ENCODE results near the gene EFCAB12.
"Not testable (repeated sequence)": the region's sequence is repeated elsewhere in the genome, so short reads cannot be mapped to it uniquely, and the experiment has no call there.

EFCAB12 gene

DNA sequence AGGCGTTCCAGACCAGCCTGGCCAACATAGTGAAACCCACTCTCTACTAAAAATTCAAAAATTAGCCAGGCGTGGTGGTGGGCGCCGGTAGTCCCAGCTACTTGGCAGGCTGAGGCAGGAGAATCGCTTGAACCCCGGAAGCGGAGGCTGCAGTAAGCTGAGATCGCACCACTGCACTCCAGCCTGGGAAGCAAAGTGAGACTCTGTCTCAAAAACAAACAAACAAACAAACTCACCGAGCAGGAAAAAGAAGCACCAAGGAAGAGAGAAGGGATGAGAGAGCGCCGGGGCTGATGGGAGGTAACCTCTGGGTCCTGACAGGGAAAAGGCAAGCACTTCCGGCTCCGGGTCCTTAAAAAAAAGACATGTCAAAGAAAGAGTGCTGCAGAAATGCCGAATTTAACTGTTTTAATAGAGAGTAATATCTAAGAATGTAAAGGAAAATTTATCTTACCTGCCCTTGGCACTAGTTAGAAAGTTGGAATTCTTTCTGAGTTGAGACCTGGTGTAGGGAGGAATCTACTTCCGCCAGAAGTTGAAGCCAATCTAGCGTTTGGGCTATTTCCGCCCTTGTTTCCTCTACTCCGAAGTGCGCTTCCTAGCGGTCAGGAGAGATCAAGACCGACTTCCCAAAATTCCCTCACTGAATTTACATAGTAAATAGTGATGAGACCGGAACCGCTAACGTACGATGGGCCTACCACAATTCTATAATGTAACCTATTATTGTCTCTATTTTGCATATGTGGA, 29.1 kb downstream of the EFCAB12 start:
- H3K4me3 ChIP-seq (ENCODE audit: low read depth, low read length) = peak overlapping the region; percentile 88

DNA sequence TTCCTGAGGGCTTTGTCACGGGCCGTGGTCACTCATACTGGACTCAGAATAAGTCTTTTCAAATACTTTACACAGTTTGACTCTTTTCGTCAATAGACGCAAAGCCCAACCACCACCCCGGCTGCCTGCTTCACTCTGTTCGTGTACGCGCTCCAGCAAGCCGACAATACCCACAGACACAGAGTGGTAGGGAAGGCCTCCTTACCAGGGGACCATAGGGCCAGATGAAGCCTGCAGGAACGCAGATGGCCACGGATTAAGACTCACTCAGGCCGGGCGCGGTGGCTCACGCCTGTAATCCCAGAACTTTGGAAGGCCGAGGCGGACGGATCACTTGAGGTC, 29.7 kb downstream of the EFCAB12 start:
- H3K4me3 ChIP-seq (ENCODE audit: low read depth, low read length) = peak overlapping the region; percentile 88

GRCh38 chr3:129393760-129394564, 34.5 kb downstream of the EFCAB12 start:
- not testable (repeated sequence) for H3K4me3 ChIP-seq (ENCODE audit: low read depth, low read length)

DNA sequence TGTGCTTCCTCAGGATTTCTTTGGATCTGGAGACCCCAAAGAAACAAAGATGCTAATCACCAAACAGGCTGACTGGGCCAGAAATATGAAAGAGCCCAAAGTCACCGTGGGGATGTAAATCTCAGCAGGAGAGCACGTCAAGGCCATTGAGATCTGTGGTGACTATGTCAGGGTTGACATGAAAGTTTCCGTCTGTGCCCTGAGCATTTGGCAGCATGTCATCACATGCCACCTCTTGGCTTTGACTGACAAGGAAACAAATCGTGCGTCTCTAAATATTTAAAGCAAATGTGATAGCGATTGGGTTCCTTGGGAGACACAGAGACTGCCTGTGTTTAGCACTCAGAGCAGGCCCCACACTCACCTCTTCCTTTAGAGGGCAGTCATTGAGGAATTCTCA, 35.2 kb downstream of the EFCAB12 start:
- no peak overlapping the region for H3K4me3 ChIP-seq (ENCODE audit: low read depth, low read length)

- H3K4me3 ChIP-seq (ENCODE audit: low read depth, low read length) = not testable (repeated sequence)
These were observed 36.1 kb downstream of the EFCAB12 start for GRCh38 chr3:129392106-129392887.

- not testable (repeated sequence) for H3K4me3 ChIP-seq (ENCODE audit: low read depth, low read length)
These were observed 36.9 kb downstream of the EFCAB12 start for GRCh38 chr3:129391583-129391982.

DNA sequence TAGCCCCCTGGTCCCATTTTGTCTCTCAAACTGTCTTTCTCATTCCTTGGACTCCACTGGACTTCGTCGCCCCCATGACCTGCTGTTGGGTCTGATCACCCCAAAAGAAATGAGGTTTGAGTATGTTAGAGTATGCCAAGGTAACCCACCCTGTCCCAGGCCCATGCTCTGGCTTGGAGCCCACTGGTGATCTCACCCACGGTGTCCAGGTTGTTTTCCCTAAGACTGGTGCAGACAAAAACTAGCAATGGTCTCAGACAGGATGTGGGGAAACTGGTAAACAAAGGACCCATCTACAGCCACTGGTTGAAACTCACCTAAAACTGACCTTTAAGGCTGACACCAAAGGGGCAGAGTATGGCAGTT, 38.9 kb downstream of the EFCAB12 start:
- H3K4me3 ChIP-seq (ENCODE audit: low read depth, low read length) = no peak overlapping the region

GRCh38 chr3:129388791-129389571, 39.5 kb downstream of the EFCAB12 start:
- not testable (repeated sequence) for H3K4me3 ChIP-seq (ENCODE audit: low read depth, low read length)

DNA sequence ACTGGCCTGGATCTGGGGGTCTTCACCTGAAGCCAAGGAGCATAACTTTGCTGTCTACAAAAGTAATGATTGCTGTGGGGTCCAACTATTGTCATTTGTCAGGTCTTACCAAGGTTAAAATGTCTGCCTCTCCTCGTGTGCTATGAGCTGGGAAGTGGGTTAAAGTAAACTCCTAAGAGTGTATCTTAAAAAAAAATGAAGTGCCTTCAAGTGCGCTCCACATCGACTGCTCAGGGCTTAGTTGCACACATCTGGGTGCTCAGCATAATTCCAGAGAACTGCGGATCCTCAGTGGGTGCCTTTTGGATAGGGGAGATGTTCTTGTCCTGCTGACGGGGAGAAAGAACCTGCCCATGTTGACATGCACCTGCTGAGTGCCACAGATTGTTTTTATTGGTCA, 40.9 kb downstream of the EFCAB12 start:
- no peak overlapping the region for H3K4me3 ChIP-seq (ENCODE audit: low read depth, low read length)

- no peak overlapping the region for H3K4me3 ChIP-seq (ENCODE audit: low read depth, low read length)
These were observed 41.5 kb downstream of the EFCAB12 start for GRCh38 chr3:129386984-129387383.

- not testable (repeated sequence) for H3K4me3 ChIP-seq (ENCODE audit: low read depth, low read length)
These were observed 42.9 kb downstream of the EFCAB12 start for GRCh38 chr3:129385507-129385906.

DNA sequence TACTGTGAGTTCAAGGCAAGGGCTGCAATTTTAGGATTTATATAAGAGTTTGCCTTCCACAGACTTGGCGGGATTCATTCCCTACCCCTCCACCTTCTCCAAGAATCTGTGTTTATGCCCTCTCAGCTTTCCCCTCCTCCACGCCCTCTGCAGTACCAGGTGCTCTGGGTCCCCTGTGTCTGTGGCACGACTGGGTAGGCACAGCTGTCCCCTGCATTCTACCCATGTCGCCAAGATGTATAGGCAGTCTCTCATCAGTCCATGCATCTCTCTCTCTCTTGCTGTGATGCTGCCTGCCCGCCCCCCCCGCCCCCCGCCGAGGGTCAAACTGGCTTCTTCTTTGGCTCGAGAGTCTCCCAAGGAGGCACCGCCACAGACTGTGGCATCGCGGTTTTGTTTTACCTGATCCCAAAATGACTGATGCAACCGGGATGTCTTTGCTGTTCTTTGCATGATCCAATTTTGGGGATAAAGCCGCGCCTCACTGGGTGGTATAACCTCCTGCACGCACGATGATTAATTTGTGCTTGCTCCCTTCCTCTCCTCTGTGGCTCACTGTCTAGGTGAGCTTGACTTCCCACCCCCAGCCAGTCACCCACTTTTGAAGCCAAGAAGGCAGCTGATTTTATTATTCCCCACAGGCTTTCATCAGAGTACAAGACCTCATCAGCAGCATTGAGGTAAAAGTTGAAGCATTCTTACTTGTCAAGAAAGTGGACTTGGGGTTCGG, 43.7 kb downstream of the EFCAB12 start:
- no peak overlapping the region for H3K4me3 ChIP-seq (ENCODE audit: low read depth, low read length)

GRCh38 chr3:129384103-129384502, 44.3 kb downstream of the EFCAB12 start:
- H3K4me3 ChIP-seq (ENCODE audit: low read depth, low read length) = not testable (repeated sequence)

GRCh38 chr3:129383292-129383860, 45.1 kb downstream of the EFCAB12 start:
- H3K4me3 ChIP-seq (ENCODE audit: low read depth, low read length) = no peak overlapping the region

GRCh38 chr3:129382366-129382765, 46.1 kb downstream of the EFCAB12 start:
- H3K4me3 ChIP-seq (ENCODE audit: low read depth, low read length) = no peak overlapping the region

DNA sequence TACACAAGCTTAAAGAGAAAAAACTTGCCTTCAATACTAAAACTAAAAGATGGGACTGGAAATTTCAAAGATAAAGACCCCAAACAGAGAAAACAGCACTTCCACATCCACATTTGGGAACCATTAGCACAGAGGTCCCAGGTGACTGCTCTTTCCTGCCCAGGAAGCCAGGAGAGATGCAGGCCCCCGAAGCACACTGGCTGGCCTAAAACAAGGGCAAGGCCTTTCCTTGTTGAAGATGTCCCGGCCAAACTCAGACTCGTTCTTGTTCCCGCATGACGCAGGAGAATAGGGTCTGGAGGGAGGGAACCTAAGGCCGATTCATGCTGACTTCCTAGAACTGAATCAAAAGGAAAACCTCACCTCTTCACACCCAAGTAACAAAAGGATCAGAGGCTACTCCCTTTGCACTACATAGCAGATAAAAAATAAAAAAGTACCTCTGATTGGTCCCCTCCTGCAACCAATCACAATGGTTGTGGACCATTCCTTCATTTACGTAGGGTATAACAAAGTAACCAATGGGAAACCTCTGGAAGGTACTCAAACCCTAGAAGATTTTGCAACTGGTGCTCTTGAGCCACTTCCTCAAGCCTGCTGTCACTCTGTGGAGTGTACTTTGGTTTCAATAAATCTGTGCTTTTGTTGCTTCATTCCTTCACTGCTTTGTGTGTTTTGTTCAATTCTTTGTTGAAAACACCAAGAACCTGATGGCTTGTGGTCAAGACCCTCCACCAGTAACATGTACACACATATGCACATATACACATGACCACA, 48.7 kb downstream of the EFCAB12 start:
- H3K4me3 ChIP-seq (ENCODE audit: low read depth, low read length) = no peak overlapping the region

GRCh38 chr3:129378949-129379348, 49.5 kb downstream of the EFCAB12 start:
- H3K4me3 ChIP-seq (ENCODE audit: low read depth, low read length) = no peak overlapping the region

- no peak overlapping the region for H3K4me3 ChIP-seq (ENCODE audit: low read depth, low read length)
These were observed 50.8 kb downstream of the EFCAB12 start for GRCh38 chr3:129377615-129378014.

GRCh38 chr3:129375099-129375498, 53.3 kb downstream of the EFCAB12 start:
- H3K4me3 ChIP-seq (ENCODE audit: low read depth, low read length) = no peak overlapping the region

All from iPS-11a (cell line).